IMR-90 (cell line): ENCODE results near the gene FRK. TPM values are rescaled to one million over a fixed set of nuclear protein-coding genes. Genes with fewer than 3 reads are reported as not detected.
"Not testable (repeated sequence)": the region's sequence is repeated elsewhere in the genome, so short reads cannot be mapped to it uniquely, and the experiment has no call there.

Experiments
- ATAC-seq: fragments of 200-7000 bp; cut with Tn5 transposase; 2 replicates; pipeline ENCODE4 v1.9.1; 2020; ENCODE audit warnings: low read depth, mild to moderate bottlenecking, moderate library complexity
- BruUV-seq: library from RNA; stranded (reverse); fragments of 400-500 nt; replicated peaks from 2 replicates; lab custom pipeline; 2021; lab: Mats Ljungman, UMichigan
- CTCF ChIA-PET: fragments of 300-600 bp; formaldehyde crosslinking; extraction: SDS; loops from one replicate; lab custom pipeline; 2021; ENCODE audit warnings: antibody characterized with exemption; lab: Yijun Ruan, JAX
- POLR2A ChIA-PET: fragments of 300-600 bp; sonication (Branson Sonifier 250); formaldehyde crosslinking; loops from one replicate; lab custom pipeline; 2022; ENCODE audit warnings: antibody characterized with exemption; ENCODE audit not compliant: unreplicated experiment; lab: Charles Lee
- DNase-seq: peaks from one replicate; pipeline ENCODE4 v3.0.0; 2013
- H2AFZ ChIP-seq: replicated peaks from 2 replicates; pipeline ENCODE3; 2013; ENCODE audit warnings: low read length, mild to moderate bottlenecking; ENCODE audit not compliant: poor library complexity
- H2AK5ac ChIP-seq: 2 replicates; pipeline ENCODE4 v1.6.1; 2013; ENCODE audit warnings: low read depth, low read length, inconsistent platforms
- H2AK9ac ChIP-seq: replicated peaks from 2 replicates; pipeline ENCODE3; 2013; ENCODE audit warnings: mild to moderate bottlenecking, low read depth, low read length, moderate library complexity; ENCODE audit not compliant: poor library complexity
- H2BK120ac ChIP-seq: 2 replicates; pipeline ENCODE4 v1.6.1; 2013; ENCODE audit warnings: low read depth, low read length, inconsistent platforms
- H2BK15ac ChIP-seq: 3 replicates; pipeline ENCODE4 v1.6.1; 2013; ENCODE audit warnings: low read depth, low read length, inconsistent platforms
- H2BK20ac ChIP-seq: 2 replicates; pipeline ENCODE4 v1.6.1; 2013; ENCODE audit warnings: low read depth, mild to moderate bottlenecking, inconsistent platforms, low read length, moderate library complexity
- H2BK5ac ChIP-seq: 2 replicates; pipeline ENCODE4 v1.6.1; 2013; ENCODE audit warnings: mild to moderate bottlenecking, low read depth, low read length, inconsistent platforms; ENCODE audit not compliant: poor library complexity, severe bottlenecking
- H3K14ac ChIP-seq: replicated peaks from 2 replicates; pipeline ENCODE4 v1.6.1; 2013; ENCODE audit warnings: low read depth, low read length, inconsistent platforms
- H3K18ac ChIP-seq: 2 replicates; pipeline ENCODE4 v1.6.1; 2013; ENCODE audit warnings: low read depth, low read length, control low read depth
- H3K23ac ChIP-seq: 2 replicates; pipeline ENCODE4 v1.6.1; 2013; ENCODE audit warnings: low read depth, low read length, inconsistent platforms
- H3K27ac ChIP-seq: 2 replicates; pipeline ENCODE4 v1.5.1; 2013; ENCODE audit warnings: mild to moderate bottlenecking, control low read depth, low read length; ENCODE audit not compliant: insufficient read depth
- H3K27me3 ChIP-seq: 2 replicates; pipeline ENCODE4 v1.6.1; 2013; ENCODE audit warnings: low read length; ENCODE audit not compliant: control insufficient read depth, insufficient read depth
- H3K36me3 ChIP-seq: 2 replicates; pipeline ENCODE4 v1.6.1; 2013; ENCODE audit warnings: low read length, mixed read lengths; ENCODE audit not compliant: control insufficient read depth, insufficient read depth
- H3K4ac ChIP-seq: 2 replicates; pipeline ENCODE4 v1.6.1; 2013; ENCODE audit warnings: low read depth, low read length, inconsistent platforms
- H3K4me1 ChIP-seq: 2 replicates; pipeline ENCODE4 v1.6.1; 2013; ENCODE audit warnings: low read length, mixed read lengths; ENCODE audit not compliant: control insufficient read depth, insufficient read depth
- H3K4me2 ChIP-seq: 2 replicates; pipeline ENCODE4 v1.6.1; 2013; ENCODE audit warnings: low read depth, mild to moderate bottlenecking, control low read depth, low read length, moderate library complexity
- H3K4me3 ChIP-seq: 2 replicates; pipeline ENCODE4 v1.5.1; 2013; ENCODE audit warnings: low read depth, mild to moderate bottlenecking, control low read depth, low read length, moderate library complexity; ENCODE audit not compliant: insufficient read depth
- H3K56ac ChIP-seq: 2 replicates; pipeline ENCODE4 v1.6.1; 2013; ENCODE audit warnings: low read length, inconsistent platforms; ENCODE audit not compliant: insufficient read depth; ENCODE audit errors: extremely low read depth
- H3K79me1 ChIP-seq, 2 experiments: 2 replicates each; pipeline ENCODE4 v1.6.1; 2013; ENCODE audit warnings: low read length in 2 of 2, inconsistent platforms in 1 of 2, low read depth in 1 of 2
- H3K9ac ChIP-seq: 2 replicates; pipeline ENCODE4 v1.6.1; 2013; ENCODE audit warnings: low read depth, low read length, control low read depth
- H3K9me1 ChIP-seq: 2 replicates; pipeline ENCODE4 v1.6.1; 2013; ENCODE audit warnings: low read length, inconsistent platforms; ENCODE audit not compliant: insufficient read depth
- H3K9me3 ChIP-seq: 2 replicates; pipeline ENCODE4 v1.6.1; 2013; ENCODE audit warnings: low read length; ENCODE audit not compliant: control insufficient read depth, insufficient read depth
- H4K20me1 ChIP-seq: 2 replicates; pipeline ENCODE4 v1.6.1; 2013; ENCODE audit warnings: low read length, inconsistent platforms; ENCODE audit not compliant: insufficient read depth
- H4K5ac ChIP-seq: 2 replicates; pipeline ENCODE4 v1.6.1; 2013; ENCODE audit warnings: mild to moderate bottlenecking, low read depth, low read length, control low read depth
- H4K8ac ChIP-seq, 2 experiments: 2 replicates each; pipeline ENCODE4 v1.6.1; 2013; ENCODE audit warnings: low read depth in 2 of 2, low read length in 2 of 2, control low read depth in 1 of 2, inconsistent platforms in 1 of 2
- H4K91ac ChIP-seq: 2 replicates; pipeline ENCODE4 v1.6.1; 2013; ENCODE audit warnings: low read depth, low read length, inconsistent platforms; ENCODE audit not compliant: insufficient read depth
- CEBPB ChIP-seq: IDR thresholded peaks from 2 replicates; pipeline ENCODE4 v1.6.1; 2012; ENCODE audit warnings: low read depth, low read length, improper control_type of control experiment
- MAZ ChIP-seq: IDR thresholded peaks from 2 replicates; pipeline ENCODE4 v1.6.1; 2012; ENCODE audit warnings: low read depth, mild to moderate bottlenecking, low read length, improper control_type of control experiment, moderate library complexity, borderline replicate concordance
- POLR2A ChIP-seq: IDR thresholded peaks from 2 replicates; pipeline ENCODE4 v1.6.1; 2012; ENCODE audit warnings: mild to moderate bottlenecking, low read depth, low read length
- SMC3 ChIP-seq: fragments of 150-350 bp; IDR thresholded peaks from 2 replicates; pipeline ENCODE4 v1.6.1; 2016; ENCODE audit warnings: low read depth, mild to moderate bottlenecking, antibody characterized with exemption, low read length, moderate library complexity
- WGBS, 2 experiments: methylation state at CpG; one replicate each; pipeline versions ENCODE4 v1.1.5 to v1.1.7; 2013; ENCODE audit warnings: missing lambda C conversion rate in 2 of 2; ENCODE audit not compliant: insufficient read length in 1 of 2; ENCODE audit errors: extremely low coverage in 2 of 2; 5-methylcytosine and 5-hydroxymethylcytosine counted together
- dilution Hi-C: fragments of 300-500 bp; cut with HindIII; formaldehyde crosslinking; loops from one replicate; pipeline ENCODE4 v1.14.3; 2018; ENCODE audit warnings: low sequenced_read_pairs; ENCODE audit not compliant: unreplicated experiment
- in situ Hi-C: fragments of 300-500 bp; cut with MboI; formaldehyde crosslinking; loops from 3 replicates; pipeline ENCODE4 v1.14.3; 2019; ENCODE audit warnings: low sequenced_read_pairs, inconsistent platforms, mixed read lengths
- intact Hi-C: fragments of 100-400 bp; cut with micrococcal nuclease; formaldehyde crosslinking; loops from 2 replicates; pipeline ENCODE4 v1.10.0; 2022
- polyA plus RNA-seq, 3 experiments: library from polyadenylated mRNA; depleted of rRNA; stranded (reverse); fragments of >200 nt; gene quantifications; 2 replicates each; pipeline ENCODE4 v1.2.3, GENCODE V29; 2012; ENCODE audit warnings: low replicate concordance in 1 of 3
- total RNA-seq: library from RNA; depleted of rRNA; stranded (reverse); fragments of >200 nt; gene quantifications from 2 replicates; pipeline ENCODE4 v1.2.3, GENCODE V29; 2012

Gene FRK
- total and polyA plus RNA-seq, 2 of the 4 experiments (the other 2 are of a cell fraction): under 0.01 to 0.02 TPM

DNA sequence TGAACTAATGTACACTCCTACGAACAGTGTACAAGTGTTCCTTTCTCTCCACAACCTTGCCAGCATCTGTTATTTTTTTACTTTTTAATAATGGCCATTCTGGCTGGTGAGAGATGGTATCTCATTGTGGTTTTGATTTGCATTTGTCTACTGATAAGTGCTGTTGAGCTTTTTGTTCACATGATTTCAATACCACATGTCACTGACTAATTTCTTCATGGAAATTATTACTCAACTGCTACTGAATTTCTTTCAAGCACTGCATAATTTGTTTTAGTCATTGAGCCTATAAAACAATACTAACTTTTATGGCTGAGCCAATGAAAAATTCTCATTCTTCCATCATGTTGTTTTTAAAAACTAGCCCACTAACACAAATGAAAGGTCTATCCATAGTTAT, 115.4 kb downstream of the FRK start:
- no peak overlapping the region for H3K27ac ChIP-seq
- H2AK9ac ChIP-seq: no peak overlapping the region
- no peaks in the 10 kb centered on the region for H3K9me1 ChIP-seq
- ATAC-seq: no peak
- no peak overlapping the region for H4K91ac ChIP-seq
- ChIA-PET POLR2A (no interaction called here), CTCF (no interaction called here)
- no peak for TF ChIP-seq MAZ
- no peak for TF ChIP-seq POLR2A
- TF ChIP-seq CEBPB: no peak
- no peak for TF ChIP-seq SMC3
- H3K4ac ChIP-seq: no peak overlapping the region
- H3K9me3 ChIP-seq: no peaks in the 10 kb centered on the region
- no peak overlapping the region for H3K14ac ChIP-seq
- H2AFZ ChIP-seq: no peak overlapping the region
- no peaks in the 10 kb centered on the region for H3K4me1 ChIP-seq
- no peak overlapping the region for H2BK5ac ChIP-seq
- intact Hi-C loops: no loop called here
- in situ Hi-C loops: no loop called here
- H2BK120ac ChIP-seq: no peak overlapping the region
- BruUV-seq: no TSS peak
- no peak overlapping the region for H3K4me2 ChIP-seq
- no peaks in the 10 kb centered on the region for H4K20me1 ChIP-seq
- no peak overlapping the region for H2BK20ac ChIP-seq
- no peak for DNase-seq
- H3K18ac ChIP-seq: no peak overlapping the region
- dilution Hi-C loops: no loop called here
- no peak overlapping the region for H2BK15ac ChIP-seq
- no CpG with 5 or more reads among the region's 1 CpG for WGBS, 2 experiments
- H3K23ac ChIP-seq: no peak overlapping the region
- H4K8ac ChIP-seq: no peak overlapping the region
- H3K56ac ChIP-seq: no peak overlapping the region
- no peak overlapping the region for H3K9ac ChIP-seq
- no peaks in the 10 kb centered on the region for H3K36me3 ChIP-seq
- H2AK5ac ChIP-seq: no peak overlapping the region
- H3K4me3 ChIP-seq: no peak overlapping the region
- no peaks in the 10 kb centered on the region for H3K79me1 ChIP-seq
- no peaks in the 10 kb centered on the region for H3K27me3 ChIP-seq
- no peak overlapping the region for H4K5ac ChIP-seq

DNA sequence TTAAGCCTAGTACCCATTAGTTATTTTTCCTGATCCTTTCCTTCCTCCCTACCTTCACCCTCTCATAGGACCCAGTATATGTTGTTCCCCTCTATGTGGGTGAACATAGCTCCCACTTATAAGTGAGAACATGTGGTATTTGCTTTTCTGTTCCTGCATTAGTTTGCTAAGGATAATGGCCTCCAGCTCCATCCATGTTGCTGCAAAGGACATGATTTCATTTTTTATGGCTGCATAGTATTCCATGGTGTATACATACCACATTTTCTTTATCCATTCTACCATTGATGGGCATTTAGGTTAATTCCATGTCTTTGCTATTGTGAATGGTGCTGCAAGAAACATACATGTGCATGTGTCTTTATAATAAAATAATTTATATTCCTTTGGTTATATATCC, 115.9 kb downstream of the FRK start:
- H3K36me3 ChIP-seq, H2BK20ac ChIP-seq, H2BK15ac ChIP-seq, H2AFZ ChIP-seq, H4K8ac ChIP-seq, H3K79me1 ChIP-seq, H4K5ac ChIP-seq, CTCF ChIA-PET, ATAC-seq, H3K27me3 ChIP-seq, H2BK120ac ChIP-seq, H3K23ac ChIP-seq, intact Hi-C loops, H2AK5ac ChIP-seq, H3K4me3 ChIP-seq, H3K9me3 ChIP-seq, H4K91ac ChIP-seq, H3K9me1 ChIP-seq, DNase-seq, dilution Hi-C loops, H3K14ac ChIP-seq, H3K4me2 ChIP-seq, BruUV-seq, H2BK5ac ChIP-seq, H3K56ac ChIP-seq, in situ Hi-C loops, H3K4ac ChIP-seq, H3K4me1 ChIP-seq, H4K20me1 ChIP-seq, H3K27ac ChIP-seq, POLR2A ChIA-PET, H2AK9ac ChIP-seq, H3K18ac ChIP-seq, H3K9ac ChIP-seq: not testable (repeated sequence)
